CD4-positive, CD25-positive, alpha-beta regulatory T cell (primary cell): Measurements from ENCODE around the gene ACAA1. TPM values are rescaled to one million over a fixed set of nuclear protein-coding genes. Genes with fewer than 3 reads are reported as not detected.

Experiments used
- ATAC-seq, 2 donors: fragments of 150-1000 bp; cut with Tn5 transposase; one replicate each; pipeline ENCODE4 v1.10.0; 2021; ENCODE audit warnings: low read depth in 2 of 2, moderate number of reproducible peaks in 2 of 2, moderate library complexity in 1 of 2
- DNase-seq, 3 donors: peaks; one replicate each; pipeline versions ENCODE4 v3.0.0 to v3.0.0-alpha.2; 2012 to 2022; ENCODE audit warnings: mixed read lengths in 1 of 3
- H3K27ac ChIP-seq: one replicate; pipeline ENCODE4 v1.7.0; 2013; ENCODE audit warnings: mild to moderate bottlenecking, low read length; ENCODE audit not compliant: insufficient read depth, poor library complexity, severe bottlenecking
- H3K27me3 ChIP-seq: one replicate; pipeline ENCODE4 v1.7.0; 2013; ENCODE audit warnings: low read length; ENCODE audit not compliant: control insufficient read depth, insufficient read depth
- H3K36me3 ChIP-seq: one replicate; pipeline ENCODE4 v1.7.0; 2013; ENCODE audit warnings: mild to moderate bottlenecking, low read length, moderate library complexity; ENCODE audit not compliant: control insufficient read depth, insufficient read depth
- H3K4me1 ChIP-seq: 2 replicates; pipeline ENCODE4 v1.7.0; 2013; ENCODE audit warnings: mild to moderate bottlenecking, low read length; ENCODE audit not compliant: insufficient read depth, control insufficient read depth, poor library complexity, severe bottlenecking
- H3K4me3 ChIP-seq: one replicate; pipeline ENCODE4 v1.7.0; 2013; ENCODE audit warnings: low read depth, mild to moderate bottlenecking, low read length, moderate library complexity
- H3K9me3 ChIP-seq, 2 experiments: 1 replicate in 1 of 2; 2 replicates in 1 of 2; pipeline ENCODE4 v1.7.0; 2013; ENCODE audit warnings: low read length in 2 of 2, mild to moderate bottlenecking in 1 of 2, moderate library complexity in 1 of 2; ENCODE audit not compliant: control insufficient read depth in 2 of 2
- H3K27ac Mint-ChIP-seq, 3 donors: one replicate each; pipeline ENCODE4 v1.8.0; 2020 to 2022; ENCODE audit warnings: mild to moderate bottlenecking in 3 of 3, mixed read lengths in 3 of 3, moderate library complexity in 2 of 3
- H3K27me3 Mint-ChIP-seq: one replicate; pipeline ENCODE4 v1.8.0; 2022; ENCODE audit warnings: mild to moderate bottlenecking, mixed read lengths
- H3K36me3 Mint-ChIP-seq: one replicate; pipeline ENCODE4 v1.8.0; 2020; ENCODE audit warnings: mixed read lengths
- H3K4me1 Mint-ChIP-seq, 4 donors: one replicate each; pipeline ENCODE4 v1.8.0; 2020 to 2022; ENCODE audit warnings: mixed read lengths in 4 of 4, mild to moderate bottlenecking in 1 of 4
- H3K4me3 Mint-ChIP-seq, 4 donors: one replicate each; pipeline ENCODE4 v1.8.0; 2020 to 2022; ENCODE audit warnings: mild to moderate bottlenecking in 4 of 4, mixed read lengths in 4 of 4, moderate library complexity in 3 of 4
- H3K9me3 Mint-ChIP-seq, 7 donors: one replicate each; pipeline ENCODE4 v1.8.0; 2020 to 2022; ENCODE audit warnings: mixed read lengths in 7 of 7, mild to moderate bottlenecking in 3 of 7, moderate library complexity in 2 of 7
- polyA plus RNA-seq, 4 donors: library from polyadenylated mRNA; unstranded; fragments of 300-500 nt; fragmentation: Illumina TruSeq; gene quantifications; one replicate each; pipeline ENCODE4 v1.2.3, GENCODE V29; 2021
- total RNA-seq: library from RNA; stranded (reverse); gene quantifications from one replicate; pipeline ENCODE4 v1.2.3, GENCODE V29; 2022

ACAA1 gene
- total and polyA plus RNA-seq, 5 donors from 2014 or later: 55.6 to 80.7 (median 78.1) TPM

DNA sequence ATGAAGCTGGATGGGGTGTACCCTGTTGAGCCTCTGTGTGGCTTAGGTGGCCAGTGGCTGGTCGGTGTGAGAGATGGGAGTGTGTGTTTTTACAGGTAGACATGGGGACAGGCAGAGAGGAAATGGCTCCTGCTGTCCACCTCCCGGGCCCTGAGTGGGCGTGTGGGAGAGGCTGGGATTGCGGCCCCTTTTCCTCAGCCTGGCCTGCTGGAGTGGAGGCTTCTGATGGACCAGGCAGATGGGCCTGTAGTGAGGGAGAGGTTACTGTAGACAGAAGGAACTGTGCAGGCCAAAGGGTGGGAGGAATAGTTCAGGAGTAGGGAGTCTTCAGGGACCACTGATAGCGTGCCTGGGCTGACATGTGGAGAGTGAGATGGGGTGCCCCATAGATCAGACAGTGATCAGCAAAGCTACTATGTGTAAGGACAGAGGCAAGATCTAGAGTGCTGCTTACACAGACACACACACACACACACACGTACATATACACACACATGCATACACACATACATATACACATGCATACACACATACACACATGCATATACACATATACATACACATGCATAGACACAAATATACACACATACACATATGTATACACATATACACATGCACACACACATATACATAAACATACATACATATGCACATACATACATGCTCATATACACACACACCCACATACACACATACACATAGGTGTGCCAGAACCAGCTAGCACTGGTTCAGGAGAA is 26.4 kb downstream of the ACAA1 start:
- ATAC-seq (no peak), DNase-seq (no peak)
- Histone ChIP-seq H3K36me3 (no peaks in the 10 kb centered on the region), H3K27me3 (peaks cover 8% of the 10 kb centered on the region), H3K4me1 (no peaks in the 10 kb centered on the region), H3K27ac (no peak overlapping the region), H3K9me3 (peaks cover 0 to 8% of the 10 kb centered on the region in 2 experiments), H3K4me3 (no peak overlapping the region)
- H3K27me3 Mint-ChIP-seq: no peaks in the 10 kb centered on the region
- H3K27ac Mint-ChIP-seq: no peak overlapping the region
- H3K4me3 Mint-ChIP-seq: no peak overlapping the region
- peaks cover 0 to 5% (median 0%) of the 10 kb centered on the region in 4 donors for H3K4me1 Mint-ChIP-seq
- H3K36me3 Mint-ChIP-seq: peaks cover 5% of the 10 kb centered on the region
- H3K9me3 Mint-ChIP-seq: peaks cover 0 to 4% (median 2%) of the 10 kb centered on the region in 7 donors

GRCh38 chr3:38109580-38110313 is 27.2 kb downstream of the ACAA1 start:
- H3K9me3 Mint-ChIP-seq: peaks cover 0 to 9% (median 2%) of the 10 kb centered on the region in 7 donors
- H3K27ac Mint-ChIP-seq: no peak overlapping the region
- no peak for DNase-seq

GRCh38 chr3:38108649-38109579 is 28.0 kb downstream of the ACAA1 start:
- peaks cover 5% of the 10 kb centered on the region for H3K27me3 Mint-ChIP-seq
- no peak overlapping the region for H3K4me3 Mint-ChIP-seq
- peaks cover 0 to 15% of the 10 kb centered on the region in 2 experiments for H3K9me3 ChIP-seq
- H3K36me3 ChIP-seq: no peaks in the 10 kb centered on the region
- no peaks in the 10 kb centered on the region for H3K4me1 ChIP-seq
- H3K27ac ChIP-seq: no peak overlapping the region
- H3K27ac Mint-ChIP-seq: no peak overlapping the region
- H3K36me3 Mint-ChIP-seq: peaks cover 5% of the 10 kb centered on the region
- ATAC-seq (no peak), DNase-seq (no peak)
- no peak overlapping the region for H3K4me3 ChIP-seq
- H3K9me3 Mint-ChIP-seq: peaks cover 0 to 9% (median 2%) of the 10 kb centered on the region in 7 donors
- no peaks in the 10 kb centered on the region for H3K4me1 Mint-ChIP-seq
- peaks cover 8% of the 10 kb centered on the region for H3K27me3 ChIP-seq

More at GRCh38 chr3:38109580-38110313, 27.2 kb downstream of the ACAA1 start:
- H3K27me3 ChIP-seq: peaks cover 8% of the 10 kb centered on the region
- no peak overlapping the region for H3K4me3 ChIP-seq
- H3K4me1 ChIP-seq: no peaks in the 10 kb centered on the region
- Mint-ChIP-seq H3K36me3 (peaks cover 5% of the 10 kb centered on the region), H3K4me3 (no peak overlapping the region), H3K4me1 (no peaks in the 10 kb centered on the region), H3K27me3 (peaks cover 2% of the 10 kb centered on the region)
- no peak for ATAC-seq
- no peak overlapping the region for H3K27ac ChIP-seq
- H3K36me3 ChIP-seq: no peaks in the 10 kb centered on the region
- H3K9me3 ChIP-seq: peaks cover 0 to 12% of the 10 kb centered on the region in 2 experiments

DNA sequence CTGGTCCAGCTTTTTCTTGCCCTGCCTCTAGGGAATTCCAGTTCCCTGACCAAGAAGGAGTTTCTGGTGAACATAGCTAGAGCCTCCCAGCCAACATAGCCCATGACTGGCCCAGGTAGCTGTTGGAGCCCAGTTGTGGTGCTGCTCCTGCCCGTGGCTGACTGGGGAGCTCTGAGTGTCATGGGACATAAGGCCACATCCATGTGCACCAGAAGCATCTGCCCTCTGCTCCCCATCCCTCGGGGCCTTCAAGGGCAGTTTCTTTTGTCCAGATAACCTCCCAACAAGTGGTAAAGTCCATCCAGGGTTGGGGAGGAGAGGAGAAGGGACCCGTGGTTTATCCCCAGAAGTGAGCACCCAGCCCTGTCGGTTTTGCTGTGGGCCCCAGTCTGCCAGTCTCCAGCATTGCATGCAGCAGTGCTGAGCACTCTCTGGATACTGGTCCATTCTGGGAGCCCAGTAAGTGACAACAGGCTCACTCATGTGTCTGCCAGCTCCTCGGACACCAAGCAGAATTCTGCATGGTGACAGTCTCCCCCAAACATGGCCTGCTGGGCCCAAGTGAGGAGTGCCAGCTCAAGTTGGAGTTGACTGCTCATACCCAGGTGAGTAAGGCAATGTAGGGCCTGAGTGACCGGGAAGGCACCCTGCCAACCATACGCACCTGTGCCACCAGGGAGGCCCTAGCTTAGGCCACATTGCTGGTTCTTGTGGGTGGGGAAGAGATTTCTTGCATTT is 28.8 kb downstream of the ACAA1 start:
- H3K36me3 Mint-ChIP-seq: peaks cover 5% of the 10 kb centered on the region
- no peaks in the 10 kb centered on the region for H3K36me3 ChIP-seq
- no peak for DNase-seq
- H3K9me3 Mint-ChIP-seq: peaks cover 0 to 9% (median 2%) of the 10 kb centered on the region in 7 donors
- peaks cover 5% of the 10 kb centered on the region for H3K27me3 Mint-ChIP-seq
- no peak overlapping the region for H3K4me3 Mint-ChIP-seq
- no peaks in the 10 kb centered on the region for H3K4me1 Mint-ChIP-seq
- no peak overlapping the region for H3K27ac Mint-ChIP-seq
- no peak overlapping the region for H3K4me3 ChIP-seq
- H3K27ac ChIP-seq: no peak overlapping the region
- H3K4me1 ChIP-seq: no peaks in the 10 kb centered on the region
- no peak for ATAC-seq
- H3K9me3 ChIP-seq: peaks cover 0 to 15% of the 10 kb centered on the region in 2 experiments
- H3K27me3 ChIP-seq: peaks cover 8% of the 10 kb centered on the region

DNA sequence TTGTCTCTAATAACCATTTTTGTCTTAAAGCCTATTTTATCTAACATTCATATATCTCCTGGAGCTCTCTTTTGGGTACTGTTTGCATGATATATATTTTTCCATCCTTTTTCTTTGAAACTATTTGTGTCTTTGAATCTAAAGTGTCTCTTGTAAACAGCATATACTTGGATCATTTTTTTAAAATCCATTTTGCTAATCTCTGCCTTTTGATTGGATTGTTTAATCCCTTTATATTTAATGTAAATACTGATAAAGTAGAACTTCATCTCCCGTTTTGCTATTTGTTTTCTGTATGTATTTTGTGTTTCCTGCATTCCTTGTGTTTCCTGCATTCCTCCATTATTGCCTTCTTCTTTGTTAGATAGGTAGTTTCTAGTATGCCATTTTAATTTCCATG is 31.4 kb downstream of the ACAA1 start:
- Mint-ChIP-seq H3K4me1 (no peaks in the 10 kb centered on the region), H3K36me3 (peaks cover 5% of the 10 kb centered on the region), H3K4me3 (no peak overlapping the region), H3K9me3 (peaks cover 0 to 9% (median 2%) of the 10 kb centered on the region in 7 donors), H3K27ac (no peak overlapping the region), H3K27me3 (peaks cover 10% of the 10 kb centered on the region)
- Histone ChIP-seq H3K4me1 (no peaks in the 10 kb centered on the region), H3K36me3 (no peaks in the 10 kb centered on the region), H3K27me3 (peaks cover 8% of the 10 kb centered on the region), H3K4me3 (no peak overlapping the region), H3K9me3 (peaks cover 0 to 15% of the 10 kb centered on the region in 2 experiments), H3K27ac (no peak overlapping the region)
- ATAC-seq (no peak), DNase-seq (no peak)

DNA sequence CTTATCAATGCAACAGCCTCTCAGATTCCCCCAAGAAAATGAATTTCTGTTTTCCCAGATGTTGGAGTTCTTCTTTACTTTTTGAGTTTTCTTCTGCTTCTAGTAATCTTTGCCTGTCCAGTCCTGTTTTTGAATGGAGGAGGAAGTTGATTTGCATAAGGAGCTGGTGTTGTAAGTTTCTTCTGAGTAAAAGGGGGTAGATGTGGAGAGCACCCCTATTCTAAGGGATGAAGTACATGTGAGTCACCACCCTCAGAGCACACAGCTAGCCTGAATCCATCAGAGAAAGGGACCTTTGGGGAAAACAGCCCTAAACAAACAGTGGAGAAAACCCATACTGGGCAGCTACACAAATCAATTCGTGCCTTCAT is 34.5 kb downstream of the ACAA1 start:
- Histone ChIP-seq H3K27me3 (peaks cover 8% of the 10 kb centered on the region), H3K27ac (no peak overlapping the region), H3K9me3 (peaks cover 0 to 15% of the 10 kb centered on the region in 2 experiments), H3K4me3 (no peak overlapping the region), H3K4me1 (no peaks in the 10 kb centered on the region), H3K36me3 (no peaks in the 10 kb centered on the region)
- no peak overlapping the region for H3K27ac Mint-ChIP-seq
- peaks cover 0 to 9% (median 2%) of the 10 kb centered on the region in 7 donors for H3K9me3 Mint-ChIP-seq
- no peak for DNase-seq
- H3K36me3 Mint-ChIP-seq: peaks cover under 1% of the 10 kb centered on the region
- no peak for ATAC-seq
- H3K4me1 Mint-ChIP-seq: no peaks in the 10 kb centered on the region
- H3K4me3 Mint-ChIP-seq: no peak overlapping the region
- peaks cover 10% of the 10 kb centered on the region for H3K27me3 Mint-ChIP-seq
